GM23338 (cell line): ENCODE results near the gene ZNF524.

Source experiments
- CREB1 ChIP-seq: fragments of 250-450 bp; sonication (Bioruptor Pico); IDR thresholded peaks from 2 replicates; pipeline ENCODE4 v1.5.0; 2020; ENCODE audit warnings: low read depth, mild to moderate bottlenecking, moderate library complexity
- CTCF ChIP-seq, 2 experiments: fragments of 200-600 bp in 1 of 2; sonication (generic) in 1 of 2; conservative IDR thresholded peaks; 2 replicates each; pipeline versions ENCODE4 v1.5.1 to v1.6.1; 2016 to 2017; ENCODE audit warnings: antibody characterized with exemption in 2 of 2, low read depth in 2 of 2, mild to moderate bottlenecking in 2 of 2, moderate library complexity in 1 of 2
- EZH2 ChIP-seq: fragments of 200-600 bp; sonication (generic); IDR thresholded peaks from one replicate; pipeline ENCODE4 v1.8.0; 2017; ENCODE audit warnings: antibody characterized with exemption, mild to moderate bottlenecking, low read depth; ENCODE audit not compliant: unreplicated experiment
- EZH2phosphoT487 ChIP-seq: fragments of 200-600 bp; sonication (generic); IDR thresholded peaks from one replicate; pipeline ENCODE4 v1.8.1; 2018; ENCODE audit warnings: antibody characterized with exemption; ENCODE audit not compliant: unreplicated experiment
- JUNB ChIP-seq: IDR thresholded peaks from one replicate; pipeline ENCODE4 v1.6.1; 2016; ENCODE audit warnings: antibody characterized with exemption; ENCODE audit not compliant: unreplicated experiment
- NANOG ChIP-seq: IDR thresholded peaks from 2 replicates; pipeline ENCODE4 v1.6.1; 2016; ENCODE audit warnings: antibody characterized with exemption, borderline replicate concordance
- POLR2AphosphoS5 ChIP-seq: IDR thresholded peaks from 2 replicates; pipeline ENCODE4 v1.6.1; 2016; ENCODE audit warnings: antibody characterized with exemption, low read depth
- REST ChIP-seq: IDR thresholded peaks from one replicate; pipeline ENCODE4 v1.6.1; 2018; ENCODE audit warnings: antibody characterized with exemption; ENCODE audit not compliant: unreplicated experiment
- STAT1 ChIP-seq: IDR thresholded peaks from one replicate; pipeline ENCODE4 v1.6.1; 2016; ENCODE audit warnings: antibody characterized with exemption; ENCODE audit not compliant: unreplicated experiment
- ZNF114 ChIP-seq: fragments of 250-450 bp; sonication (Bioruptor Pico); IDR thresholded peaks from 2 replicates; pipeline ENCODE4 v1.5.0; 2020; ENCODE audit warnings: mild to moderate bottlenecking, moderate library complexity
- ZNF331 ChIP-seq: fragments of 250-450 bp; sonication (Bioruptor Pico); IDR thresholded peaks from 2 replicates; pipeline ENCODE4 v1.5.0; 2020; ENCODE audit warnings: low read depth, mild to moderate bottlenecking, moderate library complexity
- ZNF462 ChIP-seq: fragments of 250-450 bp; sonication (Bioruptor Pico); IDR thresholded peaks from 2 replicates; pipeline ENCODE4 v1.5.0; 2020; ENCODE audit warnings: mild to moderate bottlenecking, moderate library complexity

- TF ChIP-seq CTCF (conservative IDR thresholded peaks at IDR 0.05; ENCODE audit: low read depth in 2 of 2): no peak
- no peak for TF ChIP-seq CREB1
- TF ChIP-seq POLR2AphosphoS5: no peak
- no peak for TF ChIP-seq EZH2
- TF ChIP-seq EZH2phosphoT487: no peak
- no peak for TF ChIP-seq REST
- TF ChIP-seq JUNB: no peak
- TF ChIP-seq ZNF331 (CRISPR knock-in tag): no peak
- no peak for TF ChIP-seq NANOG
- no peak for TF ChIP-seq STAT1
- no peak for TF ChIP-seq ZNF114 (CRISPR knock-in tag)
- TF ChIP-seq ZNF462 (CRISPR knock-in tag): no peak
Observed at GRCh38 chr19:55643887-55644176, 43.7 kb downstream of the ZNF524 start.
